ENCODE data around the gene HSDL2.
"Not testable (repeated sequence)": the region's sequence is repeated elsewhere in the genome, so short reads cannot be mapped to it uniquely, and the experiment has no call there.

The HSDL2 gene

DNA sequence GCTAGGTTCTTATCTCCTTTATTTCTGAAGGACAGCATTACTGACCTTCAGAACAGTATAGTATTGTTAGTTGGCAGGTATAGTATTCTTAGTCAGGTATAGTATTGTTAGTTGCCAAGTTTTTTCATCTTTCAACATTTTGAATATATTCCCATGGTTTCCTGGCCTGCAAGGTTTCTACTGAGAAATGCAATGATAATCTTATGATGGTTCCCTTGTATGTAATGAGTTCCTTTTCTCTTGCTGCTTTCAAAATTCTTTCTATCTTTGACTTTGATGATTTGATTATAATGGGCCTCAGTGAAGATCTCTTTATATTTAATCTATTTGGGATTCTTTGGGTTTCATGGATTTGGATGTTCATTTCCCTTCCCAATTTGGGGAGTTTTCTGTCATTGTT is 12.4 kb upstream of the HSDL2 start:
- DNase-seq = no peak

DNA sequence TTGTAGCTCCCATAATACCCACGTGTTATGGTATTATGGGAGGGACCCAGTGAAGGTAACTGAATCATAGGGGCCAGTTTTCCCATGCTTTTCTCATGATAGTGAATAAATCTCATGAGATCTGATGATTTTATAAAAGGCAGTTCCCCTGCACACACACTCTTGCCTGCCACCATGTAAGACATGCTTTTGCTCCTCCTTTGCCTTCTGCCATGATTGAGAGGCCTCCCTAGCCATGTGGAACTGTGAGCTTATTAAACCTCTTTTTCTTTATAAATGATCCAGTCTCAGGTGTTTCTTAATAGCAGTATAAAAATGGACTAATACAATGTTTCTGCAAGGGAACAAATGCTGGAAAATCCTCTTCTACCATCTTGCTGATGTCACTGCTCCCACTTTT is 10.1 kb upstream of the HSDL2 start:
- DNase-seq = no peak

DNA sequence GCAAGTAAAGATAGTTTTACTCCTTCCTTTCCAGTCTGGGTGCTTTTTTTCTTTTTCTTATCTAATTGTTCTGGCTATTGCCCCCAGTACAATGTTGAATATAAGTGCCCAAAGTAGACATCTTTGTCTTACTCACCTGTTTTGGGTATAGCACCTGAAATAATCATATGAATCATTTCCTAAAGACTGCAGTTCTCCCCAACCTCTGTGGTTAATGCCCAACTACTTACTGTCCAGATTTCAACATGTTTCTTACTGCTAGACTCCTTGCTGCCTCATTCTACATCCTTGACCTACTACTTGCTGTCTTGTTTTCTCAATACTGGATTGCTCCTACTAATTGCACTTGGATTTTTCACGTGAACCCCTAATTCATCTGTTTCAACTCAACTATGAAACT is 8.8 kb upstream of the HSDL2 start:
- no peak for DNase-seq

DNA sequence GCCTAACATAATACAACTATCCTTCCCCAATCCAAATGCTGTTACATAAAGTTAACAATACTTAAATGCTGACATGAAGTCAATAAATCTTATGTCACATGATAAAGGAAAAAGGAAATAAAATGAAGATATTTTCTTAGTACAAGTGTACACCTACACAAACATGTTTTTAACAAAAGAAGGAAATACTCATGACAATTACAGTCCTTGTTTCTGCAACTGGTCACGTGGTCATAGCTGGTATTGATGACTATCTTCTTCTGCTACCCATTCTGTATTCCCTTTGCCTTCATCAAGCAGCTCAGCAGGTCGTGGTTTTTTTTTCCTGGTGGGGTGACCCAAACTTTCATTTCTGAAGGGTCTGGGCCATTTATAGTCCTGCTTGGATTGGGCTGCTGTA is 6.2 kb upstream of the HSDL2 start:
- not testable (repeated sequence) for DNase-seq

DNA sequence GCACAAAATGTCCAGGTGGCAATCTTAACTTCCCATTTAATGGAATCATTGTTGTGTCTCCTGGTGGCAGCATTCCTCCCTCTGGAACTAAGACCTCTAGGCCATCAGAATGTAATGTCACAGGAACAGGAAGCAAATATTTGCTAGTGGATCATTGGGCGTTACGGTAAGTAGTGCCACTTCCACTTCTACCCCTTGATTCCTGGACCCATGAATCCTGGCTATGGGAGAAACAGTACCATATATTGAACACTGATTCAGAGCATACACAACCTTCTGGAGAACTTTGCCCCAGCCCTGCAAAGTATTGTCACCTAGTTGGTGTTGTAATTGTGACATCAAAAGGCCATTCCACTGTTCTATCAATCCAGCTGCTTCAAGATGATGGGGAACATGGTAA is 5.7 kb upstream of the HSDL2 start:
- not testable (repeated sequence) for DNase-seq

DNA sequence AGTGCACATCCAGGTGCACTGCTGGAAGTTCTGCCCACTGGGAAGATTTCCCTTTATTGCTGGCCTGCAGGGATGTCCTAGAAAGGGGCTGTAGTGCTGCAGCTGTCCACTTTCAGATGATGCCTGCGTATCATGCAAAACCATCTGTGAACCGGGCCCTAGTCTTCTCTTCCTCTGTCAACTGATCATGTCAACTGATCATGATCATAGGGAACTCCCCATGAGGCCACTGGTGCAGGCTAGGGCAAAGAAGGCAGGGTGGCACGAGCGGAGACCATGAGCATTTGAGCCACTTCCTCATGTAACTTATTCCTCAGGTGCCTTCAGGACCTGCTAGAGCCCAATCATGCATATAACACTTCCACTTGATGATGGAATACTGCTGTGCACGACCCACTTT is 4.5 kb upstream of the HSDL2 start:
- DNase-seq = no peak

DNA sequence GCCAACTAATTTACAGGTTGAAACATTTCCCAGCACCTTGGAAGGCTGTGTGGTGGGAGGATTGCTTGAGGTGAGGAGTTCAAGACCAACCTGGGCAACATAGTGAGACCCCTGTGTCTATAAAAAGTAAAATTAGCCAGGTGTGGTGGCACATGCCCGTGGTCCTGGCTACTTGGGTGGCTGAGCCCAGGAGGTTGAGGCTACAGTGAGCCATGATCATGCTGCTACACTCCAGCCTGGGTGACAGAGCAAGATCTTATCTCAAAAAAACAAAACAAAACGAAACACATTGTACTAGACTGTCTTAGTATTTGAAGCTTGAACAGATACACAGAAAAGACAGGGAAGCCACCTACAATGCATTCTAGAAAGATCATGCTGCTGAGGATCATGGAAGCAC is 2.8 kb upstream of the HSDL2 start:
- DNase-seq = no peak

DNA sequence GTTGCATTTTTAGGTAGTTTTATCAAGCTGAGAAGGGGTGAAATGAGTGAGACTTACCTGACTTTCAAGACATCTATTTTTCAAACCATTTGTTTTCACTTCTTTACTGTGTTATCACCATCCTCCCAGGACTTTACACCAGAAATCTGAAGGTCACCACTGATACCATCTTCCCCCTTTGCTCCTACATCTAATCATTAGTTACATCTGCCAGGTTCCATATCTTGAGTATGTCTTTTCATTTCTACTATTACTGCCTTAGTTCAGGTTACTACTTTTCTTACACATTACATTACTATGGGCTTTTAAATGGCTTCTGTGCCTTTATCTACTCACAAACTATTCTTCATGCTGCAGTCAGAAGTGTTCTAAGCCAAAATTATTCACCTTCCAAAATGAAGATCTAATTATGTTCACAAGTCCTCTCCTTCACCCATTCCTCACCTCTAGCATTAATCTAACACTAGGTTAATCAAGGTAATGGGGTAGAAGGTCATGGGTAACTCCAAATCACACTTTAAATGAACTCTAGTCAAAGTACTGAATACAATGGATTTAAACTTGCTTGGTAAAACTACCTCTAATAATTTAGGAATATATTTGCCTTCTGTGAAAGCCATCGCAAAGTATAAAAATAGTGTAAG is 2.1 kb upstream of the HSDL2 start:
- no peak for DNase-seq

DNA sequence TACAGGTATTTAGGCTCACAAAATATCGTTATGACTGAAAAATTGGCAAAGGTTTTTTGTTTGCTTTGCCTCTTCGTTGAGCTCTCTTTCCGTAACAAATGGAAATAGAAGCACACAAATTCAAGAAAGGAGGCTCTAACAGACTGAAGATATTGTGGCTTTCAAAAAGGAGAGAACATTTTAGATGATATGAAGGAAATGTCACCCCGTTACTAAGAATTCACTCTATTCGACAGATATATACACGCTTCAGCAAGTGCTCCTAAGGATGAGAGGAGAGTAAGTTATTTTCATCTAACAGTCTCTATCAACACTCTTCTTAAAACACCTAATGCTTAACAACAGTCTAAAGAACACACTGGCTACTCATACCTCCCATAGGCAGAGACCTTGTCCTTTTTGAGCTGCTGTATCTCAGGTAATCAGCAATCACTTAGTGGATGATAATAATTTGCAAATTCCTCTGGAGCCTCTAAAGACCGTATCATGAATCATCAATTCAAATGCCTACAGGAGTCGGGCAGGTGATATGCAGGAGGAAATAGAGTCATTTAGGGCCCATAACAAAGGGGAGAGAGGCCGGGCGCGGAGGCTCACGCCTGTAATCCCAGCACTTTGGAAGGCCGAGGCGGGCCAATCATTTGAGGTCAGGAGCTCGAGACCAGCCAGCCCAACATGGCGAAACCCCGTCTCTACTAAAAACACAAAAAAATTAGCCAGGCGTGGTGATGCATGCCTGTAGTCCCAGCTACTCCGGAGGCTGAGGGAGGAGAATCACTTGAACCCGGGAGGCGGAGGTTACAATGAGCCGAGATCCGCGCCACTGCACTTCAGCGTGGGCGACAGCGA is 1.4 kb upstream of the HSDL2 start:
- peak; percentile 5 to 32 for DNase-seq

DNA sequence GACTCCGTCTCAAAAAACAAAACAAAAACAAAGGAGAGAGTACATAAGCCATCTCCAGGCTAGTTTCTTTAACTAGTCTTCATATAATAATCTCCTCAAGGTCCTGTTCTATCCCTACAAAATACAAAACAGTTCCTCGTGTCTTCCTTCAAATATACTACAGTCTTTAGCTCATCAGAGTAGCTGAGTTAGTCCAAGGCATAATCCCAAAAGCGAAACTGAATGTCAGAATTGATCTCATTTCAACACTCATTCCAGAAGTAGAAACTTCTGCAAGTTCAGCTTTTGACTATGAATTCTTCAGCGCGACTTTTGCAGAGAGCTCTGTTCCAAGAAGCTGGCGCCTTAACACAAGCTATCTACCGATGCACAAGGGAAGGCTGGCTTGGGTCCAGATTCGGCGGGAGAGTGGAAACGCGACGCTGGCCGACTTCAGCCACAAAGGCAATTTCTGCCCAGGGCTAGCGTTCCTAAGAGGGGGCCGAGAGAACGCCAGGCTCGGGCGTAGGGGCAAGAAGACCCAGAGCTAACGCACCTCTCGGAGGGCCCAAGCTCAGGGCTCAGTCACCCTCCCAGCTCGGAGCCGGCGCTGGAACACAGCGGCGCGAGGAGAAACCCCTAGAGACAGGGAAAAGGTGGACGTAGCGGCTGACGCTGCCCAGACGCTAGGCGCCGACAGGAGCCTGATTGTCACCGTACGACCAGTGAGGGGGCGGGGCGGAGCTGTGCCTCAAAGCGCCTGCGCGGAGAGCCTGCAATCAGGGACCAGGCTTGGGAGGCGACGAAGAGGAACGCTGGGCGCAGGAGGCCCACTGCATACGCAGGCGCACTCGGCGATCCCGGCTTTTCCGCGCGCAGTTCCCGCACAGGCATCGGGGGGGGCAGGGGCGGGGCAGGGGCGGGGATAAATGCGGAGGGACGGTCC is 469 bp upstream of the HSDL2 start:
- peak; percentile 88 to 98 for DNase-seq

DNA sequence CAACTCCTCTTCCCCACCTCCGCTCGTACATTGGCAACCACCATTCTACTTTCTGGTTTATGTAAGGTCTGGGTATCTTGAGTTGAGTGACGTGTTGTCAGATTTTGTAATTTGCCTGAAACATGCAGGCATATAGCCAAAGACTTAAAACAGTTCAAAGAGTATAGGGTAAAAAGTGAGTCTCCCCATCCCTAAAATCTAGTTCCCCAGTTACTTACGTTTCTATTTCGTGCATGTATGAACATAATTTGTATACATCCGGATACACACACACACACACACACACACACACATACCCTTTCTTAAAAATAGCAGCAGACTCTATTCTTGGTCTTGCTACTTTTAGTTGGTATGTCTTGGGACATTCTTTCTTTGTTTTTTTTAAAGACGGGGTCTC is 915 bp downstream of the HSDL2 start:
- no peak for DNase-seq

DNA sequence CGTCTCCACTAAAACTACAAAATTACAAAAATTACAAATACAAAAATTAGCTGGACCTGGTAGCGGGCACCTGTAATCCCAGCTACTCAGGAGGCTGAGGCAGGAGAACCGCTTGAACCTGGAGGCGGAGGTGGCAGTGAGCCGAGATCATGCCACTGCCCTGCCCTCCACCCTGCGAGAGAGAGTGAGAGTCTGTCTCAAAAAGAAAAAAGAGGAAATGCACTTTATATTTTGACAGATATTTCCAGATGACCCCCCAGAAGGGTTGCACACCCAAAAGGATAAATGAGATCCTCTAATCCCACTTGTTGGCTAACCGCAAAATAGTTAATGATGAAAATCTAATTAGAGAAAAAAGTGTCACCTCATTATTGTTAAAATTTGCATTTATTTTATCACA is 2.2 kb downstream of the HSDL2 start:
- DNase-seq = no peak

DNA sequence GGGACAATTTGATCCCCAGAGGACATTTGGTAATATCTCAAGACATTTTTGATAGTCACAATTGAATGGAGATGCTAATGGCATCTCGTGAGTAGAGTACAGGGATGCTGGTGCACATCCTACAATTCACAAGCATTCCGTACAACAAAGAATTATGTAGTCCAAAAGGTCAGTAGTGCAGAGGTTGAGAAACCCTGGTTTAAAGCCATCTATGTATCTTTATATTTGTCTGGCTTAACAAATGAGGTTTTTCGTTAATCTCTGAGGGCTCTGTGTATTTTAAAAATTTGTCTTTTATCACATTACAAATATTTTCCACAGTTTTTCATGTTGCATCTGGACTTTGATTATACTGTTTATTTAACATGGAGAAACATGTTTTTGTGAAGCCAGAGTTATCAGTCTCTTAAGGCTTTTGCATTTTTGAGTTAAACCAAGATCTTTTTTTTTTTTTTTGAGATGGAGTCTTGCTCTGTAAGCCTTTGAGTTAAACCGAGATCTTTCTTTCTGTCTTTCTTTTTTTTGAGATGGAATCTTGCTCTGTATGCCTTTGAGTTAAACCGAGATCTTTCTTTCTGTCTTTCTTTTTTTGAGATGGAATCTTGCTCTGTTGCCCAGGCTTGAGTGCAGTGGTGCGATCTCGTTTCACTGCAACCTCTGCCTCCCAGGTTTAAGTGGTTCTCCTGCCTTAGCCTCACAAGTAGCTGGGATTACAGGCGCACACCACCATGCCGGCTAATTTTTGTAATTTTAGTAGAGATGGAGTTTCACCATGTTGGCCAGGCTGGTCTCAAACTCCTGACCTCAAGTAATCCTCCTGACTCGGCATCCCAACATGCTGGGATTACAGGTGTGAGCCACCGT is 2.8 kb downstream of the HSDL2 start:
- DNase-seq = no peak

DNA sequence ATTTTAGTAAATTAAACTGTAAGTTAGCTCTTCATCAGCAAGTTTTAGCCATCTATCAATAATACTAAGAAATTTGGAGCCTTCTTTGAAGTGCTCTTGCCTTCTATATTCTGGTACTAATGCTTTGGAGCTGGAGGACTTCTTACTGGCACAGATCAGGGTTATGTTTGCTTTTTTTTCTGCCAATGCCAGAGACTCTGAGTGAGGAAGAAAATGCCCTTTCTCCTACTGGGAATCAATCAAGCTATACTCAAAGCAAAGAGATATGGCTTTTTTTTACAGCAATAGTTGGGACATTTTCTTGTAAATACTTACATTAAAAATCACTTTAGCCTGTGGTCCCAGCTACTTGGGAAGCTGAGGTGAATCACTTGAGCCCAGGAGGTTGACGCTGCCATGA is 4.3 kb downstream of the HSDL2 start:
- no peak for DNase-seq

DNA sequence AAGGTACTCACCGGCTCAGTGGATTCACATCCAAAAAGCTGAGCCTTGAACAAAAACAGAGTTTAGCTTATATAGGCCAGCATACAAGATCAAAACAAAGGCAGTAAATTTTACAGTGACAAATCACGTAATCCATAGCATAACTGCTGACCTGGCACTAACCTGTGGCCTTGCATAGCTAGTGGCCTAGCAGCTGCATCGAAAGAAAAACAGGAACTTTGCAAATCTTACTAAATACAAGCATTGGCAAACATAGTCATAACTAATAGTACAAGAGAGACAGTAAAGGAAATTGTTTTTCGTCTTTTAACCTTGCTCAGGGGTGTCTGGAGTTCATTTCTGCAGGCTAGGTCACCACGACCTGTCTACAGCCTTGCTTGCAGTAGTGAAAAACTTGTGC is 4.8 kb downstream of the HSDL2 start:
- no peak for DNase-seq

DNA sequence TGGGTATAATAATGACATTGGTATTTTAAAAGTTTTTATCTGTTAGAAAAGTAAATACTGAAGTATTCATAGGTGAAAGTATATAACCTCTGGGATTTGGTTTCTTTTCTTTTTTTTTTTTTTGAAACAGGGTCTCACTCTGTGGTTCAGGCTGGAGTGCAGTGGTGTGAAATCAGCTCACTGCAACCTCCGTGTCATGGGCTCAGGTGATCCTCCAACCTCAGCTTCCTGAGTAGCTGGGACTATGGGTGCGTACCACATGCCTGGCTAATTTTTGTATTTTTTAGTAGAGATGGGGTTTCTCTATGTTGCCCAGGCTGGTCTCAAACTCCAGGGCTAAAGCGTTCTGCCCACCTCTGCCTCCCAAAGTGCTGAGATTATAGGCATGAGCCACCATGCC is 7.2 kb downstream of the HSDL2 start:
- no peak for DNase-seq

DNA sequence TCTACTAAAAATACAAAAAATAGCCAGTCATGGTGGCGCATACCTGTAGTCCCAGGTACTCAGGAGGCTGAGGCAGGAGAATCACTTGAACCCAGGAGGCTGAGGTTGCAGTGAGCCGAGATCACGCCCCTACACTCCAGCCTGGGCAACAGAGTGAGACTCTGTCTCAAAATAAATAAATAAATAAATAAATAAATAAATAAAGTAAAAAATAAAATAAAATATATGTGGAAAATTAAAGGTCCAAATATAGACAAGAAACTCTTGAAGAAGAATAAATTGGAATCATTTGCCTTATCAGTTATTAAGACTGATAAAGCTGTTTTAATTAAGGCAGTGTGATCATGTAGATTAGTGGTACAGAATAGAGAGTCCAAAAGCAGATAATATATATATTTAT is 10.0 kb downstream of the HSDL2 start:
- DNase-seq = not testable (repeated sequence)

DNA sequence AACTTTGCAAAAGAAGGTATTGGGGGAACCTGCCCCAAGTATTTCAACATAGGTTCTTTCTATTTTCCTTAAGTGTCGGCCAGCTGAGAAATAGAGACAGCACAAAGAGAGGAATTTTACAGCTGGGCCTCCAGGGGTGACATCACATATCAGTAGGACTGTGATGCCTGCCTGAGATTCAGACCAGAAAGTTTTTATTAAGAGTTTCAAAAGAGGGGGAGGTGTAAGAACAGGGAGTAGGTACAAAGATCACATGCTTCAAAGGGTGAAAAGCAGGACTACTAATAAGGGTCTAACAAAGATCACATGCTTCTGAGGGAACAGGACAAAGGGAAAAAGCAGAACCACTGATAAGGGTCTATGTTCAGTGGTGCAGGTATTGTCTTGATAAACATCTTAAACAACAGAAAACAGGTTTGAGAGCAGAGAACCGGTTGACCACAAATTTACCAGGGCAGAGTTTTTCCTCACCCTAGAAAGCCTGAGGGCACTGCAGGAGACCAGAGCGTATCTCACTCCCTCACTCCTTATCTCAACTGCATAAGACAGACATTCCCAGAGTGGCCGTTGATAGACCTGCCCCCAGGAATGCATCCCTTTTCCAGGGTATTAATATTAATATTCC is 12.1 kb downstream of the HSDL2 start:
- DNase-seq = not testable (repeated sequence)

DNA sequence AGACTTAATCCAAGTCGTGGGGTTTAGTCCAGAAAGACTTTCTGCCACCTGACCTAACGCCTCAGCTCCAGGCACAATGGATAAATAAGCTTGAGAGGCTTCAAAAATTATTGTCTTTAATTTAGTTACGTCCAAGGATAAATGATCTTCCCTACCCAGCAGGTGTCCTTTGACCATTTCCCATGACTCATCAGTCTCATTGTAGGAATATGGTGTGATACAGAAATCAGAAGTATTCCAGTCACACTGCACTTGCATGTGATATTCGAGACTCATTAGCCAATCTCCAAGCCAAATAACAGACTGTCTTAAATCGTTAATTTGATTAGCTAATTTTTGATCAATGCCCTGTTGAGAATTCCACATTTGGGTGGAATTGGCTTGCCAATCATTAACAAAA is 13.2 kb downstream of the HSDL2 start:
- not testable (repeated sequence) for DNase-seq

DNA sequence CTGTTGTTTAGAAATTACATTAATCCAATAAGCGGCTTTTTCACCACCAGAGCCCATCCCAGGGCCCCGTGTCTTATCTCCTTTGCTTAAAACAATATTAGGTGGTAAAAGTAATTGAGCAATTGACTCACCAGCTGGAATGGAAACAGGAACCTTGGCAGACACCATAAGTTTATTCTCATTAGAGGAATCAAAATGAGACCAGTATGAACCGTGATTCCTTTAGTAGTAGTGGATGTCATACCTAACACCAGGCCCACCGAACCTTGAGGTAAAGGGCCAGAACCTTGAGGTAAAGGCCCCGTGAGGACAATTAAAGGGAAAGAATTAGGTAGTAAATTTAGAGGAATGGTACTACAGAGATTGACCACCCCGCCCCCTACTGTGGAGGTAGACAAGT is 16.5 kb downstream of the HSDL2 start:
- no peak for DNase-seq

DNA sequence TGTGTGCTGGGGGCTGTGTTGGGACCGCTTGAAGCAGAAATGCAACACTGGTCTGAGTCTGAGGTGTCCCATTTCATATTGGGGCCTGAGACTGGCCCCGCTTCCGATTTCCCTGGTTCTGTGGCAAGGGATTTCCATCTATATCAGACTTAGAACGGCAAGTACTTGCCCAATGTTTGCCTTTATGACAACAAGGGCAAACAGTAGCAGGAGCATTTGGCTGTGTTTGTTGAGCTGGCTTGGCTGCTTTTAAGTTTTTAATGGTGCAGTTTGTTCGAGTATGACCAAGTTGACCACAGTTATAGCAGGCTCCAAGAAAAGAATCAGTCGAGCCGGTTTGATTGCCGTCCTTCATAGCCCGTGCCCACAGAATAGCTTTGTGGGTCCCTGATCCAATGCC is 17.0 kb downstream of the HSDL2 start:
- no peak for DNase-seq

DNA sequence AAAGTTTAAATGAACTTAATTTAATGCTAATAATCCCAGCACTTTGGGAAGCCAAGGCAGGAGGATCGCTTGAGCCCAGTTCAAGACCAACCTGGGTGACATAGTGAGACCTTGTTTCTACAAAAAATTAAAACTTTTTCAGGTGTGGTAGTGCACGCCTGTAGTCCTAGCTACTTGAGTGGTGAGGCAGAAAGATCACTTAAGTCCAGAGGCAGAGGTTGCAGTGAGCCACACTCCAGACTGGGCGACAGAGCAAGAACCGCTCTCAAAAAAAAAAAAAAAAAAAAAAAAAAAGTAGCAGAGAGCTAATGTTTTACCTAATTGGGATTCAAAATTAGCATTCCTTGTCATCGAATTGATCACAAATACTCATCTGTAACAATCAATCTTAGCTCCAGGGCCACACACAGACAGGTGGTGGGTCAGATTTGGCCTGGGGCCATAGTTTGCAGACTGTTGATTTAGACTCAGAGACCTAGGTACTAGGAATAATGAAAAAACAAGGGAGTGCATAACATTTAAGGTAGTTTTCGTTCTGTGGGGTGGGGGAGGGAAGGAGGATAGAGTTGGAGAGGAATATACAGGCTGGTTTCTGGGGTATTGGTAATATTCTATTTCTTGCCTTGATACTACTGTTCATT is 21.4 kb downstream of the HSDL2 start:
- no peak for DNase-seq
